K562 (cell line): Measurements from ENCODE around the gene PHF21B.

Source experiments
- L3MBTL2 ChIP-seq: fragments of 450-650 bp; IDR thresholded peaks from 2 replicates; pipeline ENCODE4 v1.6.1; 2016; ENCODE audit warnings: mild to moderate bottlenecking, moderate library complexity
- TAL1 ChIP-seq: fragments of 450-650 bp; IDR thresholded peaks from 2 replicates; pipeline ENCODE4 v1.6.1; 2016; ENCODE audit warnings: mild to moderate bottlenecking
- ZNF699 ChIP-seq: fragments of 250-450 bp; sonication (Bioruptor Pico); IDR thresholded peaks from 2 replicates; pipeline ENCODE4 v1.8.0; 2021; ENCODE audit warnings: mild to moderate bottlenecking, moderate library complexity; ENCODE audit not compliant: insufficient replicate concordance

DNA sequence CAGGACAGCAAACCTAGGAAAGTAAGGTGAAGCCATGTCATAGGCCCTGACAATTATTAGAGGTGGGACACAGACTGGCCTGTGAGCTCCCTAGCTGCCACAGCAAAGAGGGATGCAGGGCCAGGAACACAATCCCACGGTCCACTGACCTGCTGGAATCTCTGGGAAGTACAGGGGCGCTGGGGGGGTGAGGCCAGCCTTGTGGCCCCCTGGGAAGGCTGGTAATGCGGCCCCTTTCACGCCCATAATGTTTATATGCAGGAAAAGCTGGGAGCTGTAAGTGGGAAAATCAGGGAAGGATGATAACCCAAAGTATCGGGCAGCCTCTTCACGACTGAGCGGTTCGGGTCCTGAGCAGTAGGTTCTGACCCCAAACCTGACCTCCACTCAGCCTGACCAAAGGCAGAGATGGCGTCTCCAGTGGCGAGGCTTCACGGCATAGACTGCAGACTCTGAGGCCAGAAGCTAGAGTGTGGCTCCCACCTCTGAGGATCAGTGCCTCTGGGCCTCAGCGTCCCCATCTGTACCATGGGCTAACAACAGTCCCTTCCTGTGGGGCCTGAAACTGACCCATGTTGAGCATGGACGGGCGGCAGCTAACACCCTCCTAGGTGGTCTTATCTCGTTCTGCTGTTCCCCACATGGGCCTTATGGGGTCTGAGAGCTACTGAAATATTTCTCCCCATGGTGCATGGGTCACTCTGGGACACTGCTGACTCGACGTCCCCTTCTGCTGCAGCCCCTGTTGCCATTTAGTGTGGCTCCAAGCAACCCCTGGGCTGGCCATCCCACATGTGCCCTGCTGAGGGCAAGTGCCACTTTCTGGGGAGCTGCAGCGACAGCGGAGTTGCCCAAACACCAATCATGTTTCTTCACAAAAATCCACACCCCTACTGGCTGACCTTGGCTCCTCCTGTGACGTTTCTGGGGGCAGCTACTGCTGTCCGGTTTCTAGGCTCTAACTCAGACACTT lies 101.8 kb downstream of the PHF21B start:
- TF ChIP-seq ZNF699 (CRISPR knock-in tag): no peak
- TF ChIP-seq L3MBTL2: no peak
- TF ChIP-seq TAL1: no peak
